Measurements from ENCODE around the gene GOLGA6A.
A peak's percentile ranks its signal among the peaks of the same experiment; 100 is the strongest.
"Not testable (repeated sequence)": the region's sequence is repeated elsewhere in the genome, so short reads cannot be mapped to it uniquely, and the experiment has no call there.

The GOLGA6A gene

DNA sequence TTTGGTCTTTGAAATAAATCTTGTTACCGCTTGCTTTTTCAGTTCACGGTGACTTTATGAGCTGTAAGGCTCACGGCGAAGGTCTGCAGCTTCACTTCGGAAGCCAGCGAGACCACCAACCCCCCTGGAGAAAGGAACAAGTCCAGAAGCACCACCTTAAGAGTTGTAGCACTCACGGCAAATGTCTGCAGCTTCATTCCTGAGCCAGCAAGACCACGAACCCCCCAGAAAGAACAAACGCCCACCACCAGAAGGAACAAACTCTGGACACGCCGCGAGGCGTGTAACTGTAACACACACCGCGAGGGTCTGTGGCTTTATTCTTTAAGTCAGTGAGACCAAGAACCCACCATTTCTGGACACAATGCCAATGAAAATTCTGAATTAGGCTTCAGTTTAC lies 28.8 kb downstream of the GOLGA6A start:
- H3K4me1 ChIP-seq (ENCODE audit: control insufficient read depth, insufficient read depth, low read length): no peaks in the 10 kb centered on the region
- no peak overlapping the region for H3K27ac ChIP-seq (ENCODE audit: extremely low read depth, low read depth, low read length)
- H3K4me3 ChIP-seq (ENCODE audit: low read depth, low read length): no peak overlapping the region
- TF ChIP-seq ZNF404 (tag by site-specific recombination; IDR thresholded peaks at IDR 0.05) (no peak), EGR2 (tag by site-specific recombination; IDR thresholded peaks at IDR 0.05; ENCODE audit: low read depth) (0 out of 2 replicates have a peak, but pooled peaks have one; percentile 10)
- TF ChIP-seq, protein P1, sequence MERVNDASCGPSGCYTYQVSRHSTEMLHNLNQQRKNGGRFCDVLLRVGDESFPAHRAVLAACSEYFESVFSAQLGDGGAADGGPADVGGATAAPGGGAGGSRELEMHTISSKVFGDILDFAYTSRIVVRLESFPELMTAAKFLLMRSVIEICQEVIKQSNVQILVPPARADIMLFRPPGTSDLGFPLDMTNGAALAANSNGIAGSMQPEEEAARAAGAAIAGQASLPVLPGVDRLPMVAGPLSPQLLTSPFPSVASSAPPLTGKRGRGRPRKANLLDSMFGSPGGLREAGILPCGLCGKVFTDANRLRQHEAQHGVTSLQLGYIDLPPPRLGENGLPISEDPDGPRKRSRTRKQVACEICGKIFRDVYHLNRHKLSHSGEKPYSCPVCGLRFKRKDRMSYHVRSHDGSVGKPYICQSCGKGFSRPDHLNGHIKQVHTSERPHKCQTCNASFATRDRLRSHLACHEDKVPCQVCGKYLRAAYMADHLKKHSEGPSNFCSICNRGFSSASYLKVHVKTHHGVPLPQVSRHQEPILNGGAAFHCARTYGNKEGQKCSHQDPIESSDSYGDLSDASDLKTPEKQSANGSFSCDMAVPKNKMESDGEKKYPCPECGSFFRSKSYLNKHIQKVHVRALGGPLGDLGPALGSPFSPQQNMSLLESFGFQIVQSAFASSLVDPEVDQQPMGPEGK (tag by site-specific recombination; IDR thresholded peaks at IDR 0.05): no peak
- ChIA-PET CTCF (interaction anchor here (0.6 to 14.3 kb wide), 25 partner anchors 12 to 404 kb away, joined by 3 to 301 read pairs (median 3); partner anchors contain the start of gene PML), POLR2A (interaction anchor here (0.9 to 1.0 kb wide), 2 partner anchors 59 to 150 kb away, joined by 3 read pairs; partner anchors contain the start of gene PML)
- H3K36me3 ChIP-seq (ENCODE audit: control insufficient read depth in 2 of 2, insufficient read depth in 1 of 2, low read length in 2 of 2): no peaks in the 10 kb centered on the region; a peak in 1 of 3 replicates
- no peaks in the 10 kb centered on the region for H3K9me3 ChIP-seq (ENCODE audit: control insufficient read depth, insufficient read depth, low read depth, low read length)

DNA sequence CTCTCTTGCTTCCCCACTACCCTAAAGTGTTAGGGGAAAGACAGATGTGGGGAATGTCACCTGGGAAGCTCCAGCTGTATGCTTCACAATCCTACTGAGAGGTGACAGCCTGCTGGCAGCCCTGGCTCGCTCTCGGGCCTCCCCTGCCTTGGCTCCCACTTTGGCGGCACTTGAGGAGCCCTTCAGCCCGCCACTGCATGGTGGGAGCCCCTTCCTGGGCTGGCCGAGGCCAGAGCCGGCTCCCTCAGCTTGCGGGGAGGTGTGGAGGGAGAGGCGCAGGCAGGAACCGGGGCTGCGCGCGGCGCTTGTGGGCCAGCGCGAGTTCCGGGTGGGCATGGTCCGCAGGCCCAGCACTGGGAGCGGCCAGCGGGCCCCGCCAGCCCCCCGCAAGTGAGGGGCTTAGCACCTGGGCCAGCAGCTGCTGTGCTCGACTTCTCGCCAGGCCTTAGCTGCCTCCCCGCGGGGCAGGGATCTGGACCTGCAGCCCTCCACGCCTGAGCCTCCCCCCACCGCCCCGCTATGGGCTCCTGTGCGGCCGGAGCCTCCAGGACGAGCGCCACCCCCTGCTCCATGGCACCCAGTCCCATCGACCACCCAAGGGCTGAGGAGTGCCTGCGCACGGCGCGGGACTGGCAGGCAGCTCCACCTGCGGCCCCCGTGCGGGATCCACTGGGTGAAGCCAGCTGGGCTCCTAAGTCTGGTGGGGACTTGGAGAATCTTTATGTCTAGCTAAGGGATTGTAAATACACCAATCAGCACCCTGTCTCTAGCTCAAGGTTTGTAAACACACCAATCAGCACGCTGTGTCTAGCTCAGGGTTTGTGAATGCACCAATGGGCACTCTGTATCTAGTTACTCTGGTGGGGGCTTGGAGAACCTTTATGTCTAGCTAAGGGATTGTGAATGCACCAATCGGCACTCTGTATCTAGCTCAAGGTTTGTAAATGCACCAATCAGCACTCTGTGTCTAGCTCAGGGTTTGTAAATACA lies 29.8 kb downstream of the GOLGA6A start:
- ChIA-PET POLR2A (interaction anchor here (1.0 kb wide), 1 partner anchor 58 kb away, joined by 3 read pairs; the partner anchor contains the start of gene PML), CTCF (interaction anchor here (0.6 to 14.3 kb wide), 21 partner anchors 10 to 405 kb away, joined by 3 to 301 read pairs (median 4); partner anchors contain the start of gene PML)
- H3K27ac ChIP-seq (ENCODE audit: extremely low read depth, low read depth, low read length); H3K4me1 ChIP-seq (ENCODE audit: control insufficient read depth, insufficient read depth, low read length); H3K9me3 ChIP-seq (ENCODE audit: control insufficient read depth, insufficient read depth, low read depth, low read length); H3K36me3 ChIP-seq (ENCODE audit: control insufficient read depth in 2 of 2, insufficient read depth in 1 of 2, low read length in 2 of 2); H3K4me3 ChIP-seq (ENCODE audit: low read depth, low read length): not testable (repeated sequence)
- TF ChIP-seq SP2 (tag by site-specific recombination; IDR thresholded peaks at IDR 0.05): peak; percentile 31

DNA sequence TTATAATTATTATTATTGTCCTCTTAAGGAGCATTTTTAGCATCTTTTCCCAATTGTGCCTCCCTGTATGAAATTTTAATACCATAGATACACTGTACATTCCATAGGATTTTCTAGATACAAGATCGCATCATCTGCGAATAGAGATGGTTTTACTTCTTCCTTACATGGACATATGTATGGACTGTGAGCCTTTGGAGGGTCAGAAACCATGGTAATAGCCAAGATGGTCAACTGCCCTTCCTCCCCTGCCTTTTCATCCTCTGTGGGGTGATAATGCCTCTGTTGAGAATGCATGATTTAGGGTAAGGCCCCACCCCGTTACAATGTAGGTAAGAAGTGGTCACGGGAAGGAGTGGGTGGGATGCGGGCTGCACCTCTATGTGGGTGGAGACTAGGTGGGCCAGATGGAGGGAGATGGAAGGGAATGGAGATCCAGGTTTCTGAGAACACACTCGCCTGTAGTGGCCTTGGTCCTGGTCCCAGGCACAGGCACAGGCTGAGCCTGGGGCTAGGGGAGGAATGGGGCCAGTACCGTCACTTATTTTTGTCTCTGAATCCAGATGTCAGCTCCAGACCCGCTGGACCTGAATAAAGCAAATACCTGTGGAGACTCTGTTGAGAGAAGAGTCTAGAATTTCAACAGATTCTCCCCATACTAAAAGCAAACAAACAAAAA lies 31.7 kb downstream of the GOLGA6A start:
- H3K4me1 ChIP-seq (ENCODE audit: control insufficient read depth, insufficient read depth, low read length): no peaks in the 10 kb centered on the region
- H3K36me3 ChIP-seq (ENCODE audit: control insufficient read depth in 2 of 2, insufficient read depth in 1 of 2, low read length in 2 of 2): no peaks in the 10 kb centered on the region; a peak in 1 of 3 replicates
- H3K9me3 ChIP-seq (ENCODE audit: control insufficient read depth, insufficient read depth, low read depth, low read length): no peaks in the 10 kb centered on the region
- CTCF ChIA-PET: interaction anchor here (0.6 to 14.3 kb wide), 8 partner anchors 9 to 274 kb away, joined by 3 to 301 read pairs (median 34); partner anchors contain the start of gene PML
- TF ChIP-seq ZNF157 (tag by site-specific recombination; IDR thresholded peaks at IDR 0.05) (no peak), ZFHX2 (tag by site-specific recombination; conservative IDR thresholded peaks at IDR 0.05) (peak; percentile 76), EGR2 (tag by site-specific recombination; IDR thresholded peaks at IDR 0.05; ENCODE audit: low read depth) (peak; percentile 66)
- no peak overlapping the region for H3K4me3 ChIP-seq (ENCODE audit: low read depth, low read length)
- POLR2A ChIA-PET: no interaction called here
- no peak overlapping the region for H3K27ac ChIP-seq (ENCODE audit: extremely low read depth, low read depth, low read length)

DNA sequence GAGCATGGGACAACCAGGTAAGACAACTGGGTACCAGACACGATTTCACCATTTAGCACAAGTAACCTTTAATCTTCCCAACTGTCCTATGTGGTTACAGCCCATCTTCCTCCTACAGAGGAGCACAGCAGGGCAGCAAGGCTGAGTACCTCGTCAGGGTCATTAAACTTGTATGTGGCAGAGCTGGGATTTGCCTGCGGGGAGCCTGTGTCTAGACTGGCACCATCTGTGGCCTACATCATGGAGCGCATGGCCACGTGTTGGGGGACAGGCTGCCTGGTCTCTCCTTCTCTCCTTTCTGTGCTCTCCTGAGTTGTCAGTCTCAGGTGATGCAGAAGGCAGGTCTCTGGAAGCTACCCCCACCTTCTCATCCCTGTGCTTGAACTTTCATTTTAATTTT lies 32.2 kb downstream of the GOLGA6A start:
- Histone ChIP-seq H3K27ac (ENCODE audit: extremely low read depth, low read depth, low read length) (no peak overlapping the region), H3K9me3 (ENCODE audit: control insufficient read depth, insufficient read depth, low read depth, low read length) (no peaks in the 10 kb centered on the region), H3K36me3 (ENCODE audit: control insufficient read depth in 2 of 2, insufficient read depth in 1 of 2, low read length in 2 of 2) (no peaks in the 10 kb centered on the region; a peak in 1 of 3 replicates), H3K4me1 (ENCODE audit: control insufficient read depth, insufficient read depth, low read length) (no peaks in the 10 kb centered on the region), H3K4me3 (ENCODE audit: low read depth, low read length) (no peak overlapping the region)
- POLR2A ChIA-PET: no interaction called here
- CTCF ChIA-PET: interaction anchor here (0.7 to 14.3 kb wide), 14 partner anchors 8 to 389 kb away, joined by 3 to 301 read pairs (median 7); partner anchors contain the start of genes PML and STOML1
- peak; percentile 91 for TF ChIP-seq ZIC2 (tag by site-specific recombination; IDR thresholded peaks at IDR 0.05)
- no peak for TF ChIP-seq ZSCAN4 (tag by site-specific recombination; IDR thresholded peaks at IDR 0.05)

Measured in HEK293 (cell line).